Adrenal gland (tissue), 5 donors: ENCODE results near the gene SPOCK3.

Experiments used
- POLR2A ChIP-seq, 2 donors: fragments of 450-650 bp; IDR thresholded peaks; one replicate each; pipeline ENCODE4 v1.6.1; 2017; ENCODE audit warnings: antibody characterized with exemption in 2 of 2, mild to moderate bottlenecking in 2 of 2, moderate library complexity in 1 of 2
- TF ChIP-seq, protein P1 (sequence below), 6 experiments: fragments of 450-650 bp in 4 of 6; fragments of 200-600 bp in 2 of 6; sonication (generic) in 1 of 6; IDR thresholded peaks; 1 replicate in 5 of 6; 2 replicates in 1 of 6; pipeline versions ENCODE4 v1.5.1 to v1.8.0; 2016 to 2021; ENCODE audit warnings: antibody characterized with exemption in 6 of 6, mild to moderate bottlenecking in 2 of 6, moderate library complexity in 1 of 6
- donor health status: DM: no; HTN: no; CAD: no.

DNA sequence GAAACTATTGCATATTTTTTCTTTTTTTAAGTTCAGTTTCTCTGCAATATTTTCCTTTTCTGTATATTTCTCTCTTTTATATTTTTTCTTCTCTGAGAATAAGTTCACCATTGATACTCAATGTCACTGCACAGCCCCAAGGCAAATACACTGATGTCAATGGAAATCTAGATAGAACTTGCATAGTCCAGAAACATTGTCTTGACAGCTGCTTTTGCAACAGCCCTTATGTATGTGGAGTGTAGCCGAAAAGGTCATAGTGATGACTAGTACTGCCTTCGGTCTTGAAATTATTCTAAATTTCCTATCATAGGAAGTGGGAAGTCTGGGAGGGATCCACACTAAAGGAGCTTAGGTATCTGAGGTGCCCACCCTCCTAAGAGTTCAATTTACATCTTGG lies 150.0 kb downstream of the SPOCK3 start:
- TF ChIP-seq, protein P1, sequence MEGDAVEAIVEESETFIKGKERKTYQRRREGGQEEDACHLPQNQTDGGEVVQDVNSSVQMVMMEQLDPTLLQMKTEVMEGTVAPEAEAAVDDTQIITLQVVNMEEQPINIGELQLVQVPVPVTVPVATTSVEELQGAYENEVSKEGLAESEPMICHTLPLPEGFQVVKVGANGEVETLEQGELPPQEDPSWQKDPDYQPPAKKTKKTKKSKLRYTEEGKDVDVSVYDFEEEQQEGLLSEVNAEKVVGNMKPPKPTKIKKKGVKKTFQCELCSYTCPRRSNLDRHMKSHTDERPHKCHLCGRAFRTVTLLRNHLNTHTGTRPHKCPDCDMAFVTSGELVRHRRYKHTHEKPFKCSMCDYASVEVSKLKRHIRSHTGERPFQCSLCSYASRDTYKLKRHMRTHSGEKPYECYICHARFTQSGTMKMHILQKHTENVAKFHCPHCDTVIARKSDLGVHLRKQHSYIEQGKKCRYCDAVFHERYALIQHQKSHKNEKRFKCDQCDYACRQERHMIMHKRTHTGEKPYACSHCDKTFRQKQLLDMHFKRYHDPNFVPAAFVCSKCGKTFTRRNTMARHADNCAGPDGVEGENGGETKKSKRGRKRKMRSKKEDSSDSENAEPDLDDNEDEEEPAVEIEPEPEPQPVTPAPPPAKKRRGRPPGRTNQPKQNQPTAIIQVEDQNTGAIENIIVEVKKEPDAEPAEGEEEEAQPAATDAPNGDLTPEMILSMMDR (IDR thresholded peaks at IDR 0.05), result no peak
- TF ChIP-seq POLR2A (IDR thresholded peaks at IDR 0.05), result no peak
